GM23338 (cell line): ENCODE data around the gene RBMS2. TPM values are rescaled to one million over a fixed set of nuclear protein-coding genes. Genes with fewer than 3 reads are reported as not detected.

ENCODE experiments used
- EZH2 ChIP-seq: fragments of 200-600 bp; sonication (generic); IDR thresholded peaks from one replicate; pipeline ENCODE4 v1.8.0; 2017; ENCODE audit warnings: antibody characterized with exemption, mild to moderate bottlenecking, low read depth; ENCODE audit not compliant: unreplicated experiment
- EZH2phosphoT487 ChIP-seq: fragments of 200-600 bp; sonication (generic); IDR thresholded peaks from one replicate; pipeline ENCODE4 v1.8.1; 2018; ENCODE audit warnings: antibody characterized with exemption; ENCODE audit not compliant: unreplicated experiment
- POLR2AphosphoS5 ChIP-seq: IDR thresholded peaks from 2 replicates; pipeline ENCODE4 v1.6.1; 2016; ENCODE audit warnings: antibody characterized with exemption, low read depth
- ZNF114 ChIP-seq: fragments of 250-450 bp; sonication (Bioruptor Pico); IDR thresholded peaks from 2 replicates; pipeline ENCODE4 v1.5.0; 2020; ENCODE audit warnings: mild to moderate bottlenecking, moderate library complexity
- polyA plus RNA-seq: library from polyadenylated mRNA; unstranded; fragments of >200 nt; fragmentation: Nextera tagmentation; extraction: Ambion mirVana; gene quantifications from 2 replicates; pipeline ENCODE4 v1.2.1, GENCODE V29; 2016
- total RNA-seq: library from RNA; depleted of rRNA; stranded (reverse); fragments of >200 nt; shearing (Covaris generic); gene quantifications from 2 replicates; pipeline ENCODE4 v1.2.3, GENCODE V29; 2014
- TF ChIP-seq, protein P1 (sequence below): fragments of 250-450 bp; sonication (Bioruptor Pico); IDR thresholded peaks from 2 replicates; pipeline ENCODE4 v1.5.0; 2020; ENCODE audit warnings: mild to moderate bottlenecking, moderate library complexity
- TF ChIP-seq, protein P2 (sequence below): IDR thresholded peaks from 2 replicates; pipeline ENCODE4 v1.6.1; 2016; ENCODE audit warnings: antibody characterized with exemption
- TF ChIP-seq, protein P3 (sequence below), 2 experiments: fragments of 200-600 bp in 1 of 2; sonication (generic) in 1 of 2; conservative IDR thresholded peaks; 2 replicates each; pipeline versions ENCODE4 v1.5.1 to v1.6.1; 2016 to 2017; ENCODE audit warnings: antibody characterized with exemption in 2 of 2, low read depth in 2 of 2, mild to moderate bottlenecking in 2 of 2, moderate library complexity in 1 of 2

RBMS2 gene
- total and polyA plus RNA-seq, 2 experiments from 2014 or later: 9.2 to 16.8 TPM

DNA sequence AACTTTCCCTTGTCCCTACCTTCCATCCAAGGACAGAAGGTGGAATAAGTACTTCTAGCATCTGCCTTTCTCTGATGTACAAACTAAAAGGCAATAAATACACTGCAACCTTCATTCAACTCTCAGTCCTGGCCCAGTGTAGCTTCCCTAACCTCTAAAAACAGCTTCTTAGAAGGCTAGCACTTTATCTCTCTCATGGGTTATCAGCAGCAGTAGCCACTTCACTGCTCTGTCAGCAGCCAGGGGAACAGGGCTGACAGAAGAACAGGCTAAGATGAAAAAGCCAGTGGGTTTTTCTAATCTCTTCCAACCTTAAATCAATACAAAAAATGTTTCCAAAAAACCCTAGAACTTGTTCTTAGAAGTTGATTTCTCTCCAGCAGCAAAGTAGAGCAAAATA lies 95.3 kb downstream of the RBMS2 start (continued):
- TF ChIP-seq, protein P1, sequence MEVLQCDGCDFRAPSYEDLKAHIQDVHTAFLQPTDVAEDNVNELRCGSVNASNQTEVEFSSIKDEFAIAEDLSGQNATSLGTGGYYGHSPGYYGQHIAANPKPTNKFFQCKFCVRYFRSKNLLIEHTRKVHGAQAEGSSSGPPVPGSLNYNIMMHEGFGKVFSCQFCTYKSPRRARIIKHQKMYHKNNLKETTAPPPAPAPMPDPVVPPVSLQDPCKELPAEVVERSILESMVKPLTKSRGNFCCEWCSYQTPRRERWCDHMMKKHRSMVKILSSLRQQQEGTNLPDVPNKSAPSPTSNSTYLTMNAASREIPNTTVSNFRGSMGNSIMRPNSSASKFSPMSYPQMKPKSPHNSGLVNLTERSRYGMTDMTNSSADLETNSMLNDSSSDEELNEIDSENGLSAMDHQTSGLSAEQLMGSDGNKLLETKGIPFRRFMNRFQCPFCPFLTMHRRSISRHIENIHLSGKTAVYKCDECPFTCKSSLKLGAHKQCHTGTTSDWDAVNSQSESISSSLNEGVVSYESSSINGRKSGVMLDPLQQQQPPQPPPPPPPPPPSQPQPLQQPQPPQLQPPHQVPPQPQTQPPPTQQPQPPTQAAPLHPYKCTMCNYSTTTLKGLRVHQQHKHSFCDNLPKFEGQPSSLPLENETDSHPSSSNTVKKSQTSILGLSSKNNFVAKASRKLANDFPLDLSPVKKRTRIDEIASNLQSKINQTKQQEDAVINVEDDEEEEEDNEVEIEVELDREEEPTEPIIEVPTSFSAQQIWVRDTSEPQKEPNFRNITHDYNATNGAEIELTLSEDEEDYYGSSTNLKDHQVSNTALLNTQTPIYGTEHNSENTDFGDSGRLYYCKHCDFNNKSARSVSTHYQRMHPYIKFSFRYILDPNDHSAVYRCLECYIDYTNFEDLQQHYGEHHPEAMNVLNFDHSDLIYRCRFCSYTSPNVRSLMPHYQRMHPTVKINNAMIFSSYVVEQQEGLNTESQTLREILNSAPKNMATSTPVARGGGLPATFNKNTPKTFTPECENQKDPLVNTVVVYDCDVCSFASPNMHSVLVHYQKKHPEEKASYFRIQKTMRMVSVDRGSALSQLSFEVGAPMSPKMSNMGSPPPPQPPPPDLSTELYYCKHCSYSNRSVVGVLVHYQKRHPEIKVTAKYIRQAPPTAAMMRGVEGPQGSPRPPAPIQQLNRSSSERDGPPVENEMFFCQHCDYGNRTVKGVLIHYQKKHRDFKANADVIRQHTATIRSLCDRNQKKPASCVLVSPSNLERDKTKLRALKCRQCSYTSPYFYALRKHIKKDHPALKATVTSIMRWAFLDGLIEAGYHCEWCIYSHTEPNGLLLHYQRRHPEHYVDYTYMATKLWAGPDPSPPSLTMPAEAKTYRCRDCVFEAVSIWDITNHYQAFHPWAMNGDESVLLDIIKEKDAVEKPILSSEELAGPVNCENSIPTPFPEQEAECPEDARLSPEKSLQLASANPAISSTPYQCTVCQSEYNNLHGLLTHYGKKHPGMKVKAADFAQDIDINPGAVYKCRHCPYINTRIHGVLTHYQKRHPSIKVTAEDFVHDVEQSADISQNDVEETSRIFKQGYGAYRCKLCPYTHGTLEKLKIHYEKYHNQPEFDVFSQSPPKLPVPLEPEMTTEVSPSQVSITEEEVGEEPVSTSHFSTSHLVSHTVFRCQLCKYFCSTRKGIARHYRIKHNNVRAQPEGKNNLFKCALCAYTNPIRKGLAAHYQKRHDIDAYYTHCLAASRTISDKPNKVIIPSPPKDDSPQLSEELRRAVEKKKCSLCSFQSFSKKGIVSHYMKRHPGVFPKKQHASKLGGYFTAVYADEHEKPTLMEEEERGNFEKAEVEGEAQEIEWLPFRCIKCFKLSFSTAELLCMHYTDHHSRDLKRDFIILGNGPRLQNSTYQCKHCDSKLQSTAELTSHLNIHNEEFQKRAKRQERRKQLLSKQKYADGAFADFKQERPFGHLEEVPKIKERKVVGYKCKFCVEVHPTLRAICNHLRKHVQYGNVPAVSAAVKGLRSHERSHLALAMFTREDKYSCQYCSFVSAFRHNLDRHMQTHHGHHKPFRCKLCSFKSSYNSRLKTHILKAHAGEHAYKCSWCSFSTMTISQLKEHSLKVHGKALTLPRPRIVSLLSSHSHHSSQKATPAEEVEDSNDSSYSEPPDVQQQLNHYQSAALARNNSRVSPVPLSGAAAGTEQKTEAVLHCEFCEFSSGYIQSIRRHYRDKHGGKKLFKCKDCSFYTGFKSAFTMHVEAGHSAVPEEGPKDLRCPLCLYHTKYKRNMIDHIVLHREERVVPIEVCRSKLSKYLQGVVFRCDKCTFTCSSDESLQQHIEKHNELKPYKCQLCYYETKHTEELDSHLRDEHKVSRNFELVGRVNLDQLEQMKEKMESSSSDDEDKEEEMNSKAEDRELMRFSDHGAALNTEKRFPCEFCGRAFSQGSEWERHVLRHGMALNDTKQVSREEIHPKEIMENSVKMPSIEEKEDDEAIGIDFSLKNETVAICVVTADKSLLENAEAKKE (CRISPR knock-in tag): no peak
- no peak for TF ChIP-seq POLR2AphosphoS5
- no peak for TF ChIP-seq ZNF114 (CRISPR knock-in tag)
- TF ChIP-seq EZH2phosphoT487: no peak
- no peak for TF ChIP-seq EZH2
- TF ChIP-seq, protein P2, sequence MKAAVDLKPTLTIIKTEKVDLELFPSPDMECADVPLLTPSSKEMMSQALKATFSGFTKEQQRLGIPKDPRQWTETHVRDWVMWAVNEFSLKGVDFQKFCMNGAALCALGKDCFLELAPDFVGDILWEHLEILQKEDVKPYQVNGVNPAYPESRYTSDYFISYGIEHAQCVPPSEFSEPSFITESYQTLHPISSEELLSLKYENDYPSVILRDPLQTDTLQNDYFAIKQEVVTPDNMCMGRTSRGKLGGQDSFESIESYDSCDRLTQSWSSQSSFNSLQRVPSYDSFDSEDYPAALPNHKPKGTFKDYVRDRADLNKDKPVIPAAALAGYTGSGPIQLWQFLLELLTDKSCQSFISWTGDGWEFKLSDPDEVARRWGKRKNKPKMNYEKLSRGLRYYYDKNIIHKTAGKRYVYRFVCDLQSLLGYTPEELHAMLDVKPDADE: no peak
- TF ChIP-seq, protein P3, sequence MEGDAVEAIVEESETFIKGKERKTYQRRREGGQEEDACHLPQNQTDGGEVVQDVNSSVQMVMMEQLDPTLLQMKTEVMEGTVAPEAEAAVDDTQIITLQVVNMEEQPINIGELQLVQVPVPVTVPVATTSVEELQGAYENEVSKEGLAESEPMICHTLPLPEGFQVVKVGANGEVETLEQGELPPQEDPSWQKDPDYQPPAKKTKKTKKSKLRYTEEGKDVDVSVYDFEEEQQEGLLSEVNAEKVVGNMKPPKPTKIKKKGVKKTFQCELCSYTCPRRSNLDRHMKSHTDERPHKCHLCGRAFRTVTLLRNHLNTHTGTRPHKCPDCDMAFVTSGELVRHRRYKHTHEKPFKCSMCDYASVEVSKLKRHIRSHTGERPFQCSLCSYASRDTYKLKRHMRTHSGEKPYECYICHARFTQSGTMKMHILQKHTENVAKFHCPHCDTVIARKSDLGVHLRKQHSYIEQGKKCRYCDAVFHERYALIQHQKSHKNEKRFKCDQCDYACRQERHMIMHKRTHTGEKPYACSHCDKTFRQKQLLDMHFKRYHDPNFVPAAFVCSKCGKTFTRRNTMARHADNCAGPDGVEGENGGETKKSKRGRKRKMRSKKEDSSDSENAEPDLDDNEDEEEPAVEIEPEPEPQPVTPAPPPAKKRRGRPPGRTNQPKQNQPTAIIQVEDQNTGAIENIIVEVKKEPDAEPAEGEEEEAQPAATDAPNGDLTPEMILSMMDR (conservative IDR thresholded peaks at IDR 0.05; ENCODE audit: low read depth in 2 of 2): no peak
